Midbrain (tissue), 1 donor: ENCODE data around the gene CRIP2.
A peak's percentile ranks its signal among the peaks of the same experiment; 100 is the strongest.

Experiments
- DNase-seq: peaks from one replicate; lab custom pipeline; 2025; lab: John Stamatoyannopoulos, UW

CRIP2 gene

GRCh38 chr14:105527826-105528585 is 53.4 kb downstream of the CRIP2 start:
- peak; percentile 81 for DNase-seq

GRCh38 chr14:105528586-105529318 is 54.1 kb downstream of the CRIP2 start:
- no peak for DNase-seq

- DNase-seq, result no peak
These were observed 54.6 kb downstream of the CRIP2 start for GRCh38 chr14:105529319-105529568.
